Stimulated activated naive CD8-positive, alpha-beta T cell treated with anti-CD3 and anti-CD28 coated beads, Interleukin-15, Interleukin-2, amounts not matched to agents 100 U/mL and 50 U/mL, for 24 hours (primary cell): ENCODE measurements around the gene NR4A1.

ENCODE experiments used
- ATAC-seq: fragments of 150-1000 bp; cut with Tn5 transposase; one replicate; pipeline ENCODE4 v1.10.0; 2021
- DNase-seq: peaks from one replicate; pipeline ENCODE4 v3.0.0; 2021

Gene NR4A1

DNA sequence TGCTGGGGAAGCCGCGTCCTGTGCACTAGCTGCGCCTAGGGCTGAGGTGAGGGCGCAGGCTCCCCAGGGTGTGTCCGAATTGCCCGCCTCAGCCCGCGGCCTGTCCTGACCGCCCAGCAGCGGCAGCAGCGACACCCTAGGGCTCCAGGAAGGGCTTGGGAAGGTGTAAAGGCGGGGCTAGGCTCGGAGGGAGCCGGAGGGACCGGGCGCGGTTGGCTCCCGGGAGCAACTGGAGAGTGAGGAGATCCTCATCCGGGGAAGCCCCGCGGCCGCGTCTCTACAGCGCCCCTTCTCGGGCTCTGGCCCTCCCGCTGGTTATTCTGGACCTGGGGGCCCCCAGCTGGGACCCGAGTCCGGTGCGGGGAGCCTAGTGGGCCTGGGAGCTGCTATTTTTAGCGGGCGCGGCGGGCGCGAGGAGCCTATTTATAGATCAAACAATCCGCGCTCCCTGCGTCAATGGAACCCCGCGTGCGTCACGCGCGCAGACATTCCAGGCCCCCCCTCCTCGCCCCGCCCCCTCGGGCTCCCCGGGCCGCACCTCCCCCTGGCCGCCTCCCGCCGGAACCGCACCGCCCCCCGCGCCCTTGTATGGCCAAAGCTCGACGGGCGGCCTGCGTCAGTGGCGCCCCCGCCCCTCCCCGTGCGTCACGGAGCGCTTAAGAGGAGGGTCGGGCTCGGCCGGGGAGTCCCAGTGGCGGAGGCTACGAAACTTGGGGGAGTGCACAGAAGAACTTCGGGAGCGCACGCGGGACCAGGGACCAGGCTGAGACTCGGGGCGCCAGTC is at the start of gene NR4A1:
TSS of gene NR4A1 (plus strand) at position 685 of the 784 bp plus-strand sequence. CDS start 2,887 bp downstream, outside the sequence.
- ATAC-seq (peak; percentile 89), DNase-seq (peak; percentile 100)

DNA sequence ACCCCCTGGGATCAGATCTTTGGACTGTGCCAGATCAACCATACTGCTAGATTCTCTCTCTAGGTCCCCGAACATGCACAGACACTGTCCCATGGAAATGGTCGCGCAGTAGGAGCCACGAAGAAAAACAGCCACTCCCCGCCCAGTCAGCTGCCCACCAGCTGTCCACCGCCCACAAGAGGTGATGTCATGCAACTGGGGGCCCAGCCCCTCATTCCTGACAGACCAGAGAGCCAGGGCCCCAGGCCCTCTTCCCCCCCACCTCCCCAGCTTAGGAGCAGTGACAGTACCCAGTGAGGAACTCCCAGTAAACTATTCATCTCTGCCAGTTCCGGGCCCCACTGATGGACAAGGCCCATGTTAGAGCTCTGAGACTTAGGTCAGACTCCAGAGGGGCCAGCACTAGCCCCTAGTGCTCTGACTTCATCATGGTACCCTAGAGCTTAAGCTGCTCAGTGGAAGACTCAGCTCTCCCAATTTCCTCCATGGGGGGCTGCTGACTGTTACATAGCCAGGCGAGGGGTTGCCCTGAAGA is 48.2 kb upstream of the NR4A1 start:
- DNase-seq (no peak), ATAC-seq (no peak)

GRCh38 chr12:52003591-52003990 is 47.7 kb upstream of the NR4A1 start:
- ATAC-seq (no peak), DNase-seq (no peak)

- ATAC-seq (no peak), DNase-seq (peak; percentile 37)
These were observed 47.1 kb upstream of the NR4A1 start for GRCh38 chr12:52004042-52004648.

DNA sequence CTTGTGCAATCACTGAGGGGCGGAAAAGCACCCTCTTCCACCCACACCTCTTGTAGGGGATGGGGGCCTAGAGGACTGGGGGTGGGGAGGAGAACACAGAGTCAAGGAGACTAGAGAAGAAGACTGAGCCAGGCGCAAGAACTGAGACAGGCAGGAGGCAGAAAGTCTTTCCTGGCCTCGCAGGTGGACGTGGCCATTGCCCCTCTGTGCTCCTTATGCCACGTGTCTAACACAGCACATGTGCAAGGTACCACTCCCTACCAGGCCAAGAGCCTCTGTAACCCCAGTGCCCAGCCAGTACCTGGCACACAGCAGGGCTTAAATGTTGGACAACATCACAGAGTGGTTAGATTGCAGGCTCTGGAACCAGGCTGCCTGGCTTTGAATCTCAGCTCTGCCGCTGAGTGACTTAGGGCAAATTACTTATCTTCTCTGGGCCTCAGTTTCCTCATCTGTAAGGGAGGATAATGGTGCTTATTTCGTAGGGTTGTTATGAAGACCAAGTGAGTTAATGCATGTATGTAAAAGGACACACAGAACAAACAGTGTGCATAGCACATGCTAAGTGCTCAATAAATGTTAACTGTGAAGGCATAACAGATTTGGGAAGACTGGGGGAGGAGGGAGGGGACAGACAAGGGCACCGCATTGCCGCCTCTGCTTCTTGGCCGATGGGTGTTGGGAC is 45.9 kb upstream of the NR4A1 start:
- ATAC-seq (no peak), DNase-seq (no peak)

DNA sequence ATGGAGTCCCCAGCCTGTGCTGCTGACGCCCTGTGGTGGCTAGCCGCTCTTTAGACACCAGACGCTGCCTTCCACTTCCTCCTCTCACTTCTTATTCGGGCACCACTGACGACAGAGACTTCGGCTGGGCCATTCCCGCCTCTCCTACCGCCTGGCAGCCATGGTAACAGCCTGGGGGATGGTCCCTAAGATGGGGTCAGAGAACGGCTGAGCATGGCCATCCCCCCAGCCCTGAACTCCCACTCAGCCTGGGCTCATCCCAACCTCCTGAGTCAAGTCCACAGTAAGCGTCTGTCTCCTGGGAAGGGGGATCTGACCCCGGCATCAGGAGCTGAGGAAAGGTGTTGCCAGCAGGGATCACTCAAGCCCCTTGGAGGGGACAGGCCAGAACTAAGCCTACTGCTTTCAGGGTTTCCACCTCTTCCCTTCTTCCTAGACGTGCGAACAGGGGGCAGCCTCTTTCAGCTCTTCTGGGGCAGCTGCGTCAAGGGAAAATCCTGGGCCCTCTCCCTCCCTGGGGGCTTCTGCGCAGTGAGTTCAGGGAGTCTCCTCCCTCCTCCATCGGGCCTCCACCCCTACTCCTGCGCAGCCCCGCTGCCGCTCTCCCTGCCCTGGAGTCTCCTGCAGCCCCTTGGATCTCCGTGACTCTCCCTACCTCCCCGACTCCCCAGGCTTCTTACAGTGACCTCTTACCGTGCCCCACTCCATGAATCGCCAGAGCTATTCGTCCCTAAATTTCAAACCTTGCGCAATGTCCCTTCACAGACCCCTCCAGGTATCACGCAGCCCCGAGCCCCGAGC is 45.1 kb upstream of the NR4A1 start:
- ATAC-seq (peak; percentile 10), DNase-seq (peak; percentile 39)

GRCh38 chr12:52006726-52007157 is 44.5 kb upstream of the NR4A1 start, which contains the start of gene TAMALIN:
Gene TAMALIN, plus strand, starts transcription at chr12:52006946. Its CDS starts 74 bp downstream, at chr12:52007020.
- DNase-seq (peak; percentile 86), ATAC-seq (peak; percentile 76)

GRCh38 chr12:52007158-52007921 is 43.9 kb upstream of the NR4A1 start:
- DNase-seq = peak; percentile 60

DNA sequence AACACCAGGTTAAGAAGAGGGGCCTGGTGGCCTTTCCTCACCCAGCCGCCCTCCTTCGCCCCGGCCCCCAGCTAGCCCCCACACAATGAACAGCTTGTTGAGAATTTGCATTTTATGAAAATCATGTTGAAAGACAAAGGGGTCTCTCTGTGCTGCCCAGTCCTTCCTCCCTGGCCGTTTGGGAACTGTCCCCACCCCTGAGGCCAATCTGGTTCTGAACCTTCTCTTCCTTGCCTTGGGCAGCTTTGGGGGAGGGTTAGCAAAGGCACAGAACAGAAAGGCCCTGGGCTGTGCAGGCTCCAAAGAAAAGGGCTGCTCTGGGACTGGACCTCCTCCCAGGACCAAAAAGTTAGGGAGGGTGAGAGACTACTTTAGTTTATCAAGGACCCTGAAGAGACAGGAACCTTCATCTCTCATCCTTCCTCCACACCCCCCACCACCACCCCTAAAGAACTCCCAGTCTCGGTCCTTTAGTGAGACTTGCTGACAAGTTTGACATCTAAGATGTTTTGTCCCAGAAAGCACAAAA is 43.2 kb upstream of the NR4A1 start:
- DNase-seq = no peak
- no peak for ATAC-seq

More at GRCh38 chr12:52007158-52007921, 43.9 kb upstream of the NR4A1 start:
- ATAC-seq = peak; percentile 50

DNA sequence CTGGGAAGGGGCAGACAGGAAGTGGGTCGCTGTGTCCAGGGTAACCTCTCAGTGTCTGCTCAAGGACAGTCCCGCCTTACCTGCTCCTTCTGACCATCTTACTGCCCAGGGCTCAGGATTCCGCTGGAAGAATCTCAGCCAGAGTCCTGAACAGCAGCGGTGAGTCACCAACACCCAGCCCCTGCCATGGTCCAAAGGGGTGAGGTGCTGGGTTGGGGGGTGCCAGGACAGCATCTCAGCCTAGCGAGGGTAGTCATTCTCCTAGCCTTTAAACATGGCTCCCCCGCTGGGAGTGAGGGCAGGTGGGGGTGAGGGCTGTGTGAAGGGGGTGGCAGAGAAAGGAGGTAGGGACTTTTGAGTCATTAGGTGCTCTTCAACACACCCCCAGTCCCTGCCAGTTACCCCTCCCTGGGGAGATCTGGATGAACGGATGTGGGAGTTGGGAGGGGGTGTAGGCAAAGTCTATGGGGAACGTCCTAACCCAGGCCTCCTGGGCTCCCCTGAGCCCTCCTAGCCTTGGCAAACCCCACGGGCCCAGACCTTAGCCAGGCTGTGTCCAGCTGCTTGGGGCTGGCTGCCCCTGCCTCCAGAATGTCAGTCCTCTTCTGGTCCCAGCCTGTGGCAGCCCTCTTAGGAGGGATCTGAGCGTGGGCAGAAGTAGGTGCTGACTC is 42.0 kb upstream of the NR4A1 start:
- ATAC-seq (no peak), DNase-seq (no peak)

- no peak for ATAC-seq
- DNase-seq = no peak
These were observed 41.1 kb upstream of the NR4A1 start for GRCh38 chr12:52010152-52010622.

- no peak for DNase-seq
- no peak for ATAC-seq
These were observed 40.3 kb upstream of the NR4A1 start for GRCh38 chr12:52010692-52011601.

GRCh38 chr12:52011602-52012214 is 39.5 kb upstream of the NR4A1 start:
- DNase-seq (no peak), ATAC-seq (no peak)

DNA sequence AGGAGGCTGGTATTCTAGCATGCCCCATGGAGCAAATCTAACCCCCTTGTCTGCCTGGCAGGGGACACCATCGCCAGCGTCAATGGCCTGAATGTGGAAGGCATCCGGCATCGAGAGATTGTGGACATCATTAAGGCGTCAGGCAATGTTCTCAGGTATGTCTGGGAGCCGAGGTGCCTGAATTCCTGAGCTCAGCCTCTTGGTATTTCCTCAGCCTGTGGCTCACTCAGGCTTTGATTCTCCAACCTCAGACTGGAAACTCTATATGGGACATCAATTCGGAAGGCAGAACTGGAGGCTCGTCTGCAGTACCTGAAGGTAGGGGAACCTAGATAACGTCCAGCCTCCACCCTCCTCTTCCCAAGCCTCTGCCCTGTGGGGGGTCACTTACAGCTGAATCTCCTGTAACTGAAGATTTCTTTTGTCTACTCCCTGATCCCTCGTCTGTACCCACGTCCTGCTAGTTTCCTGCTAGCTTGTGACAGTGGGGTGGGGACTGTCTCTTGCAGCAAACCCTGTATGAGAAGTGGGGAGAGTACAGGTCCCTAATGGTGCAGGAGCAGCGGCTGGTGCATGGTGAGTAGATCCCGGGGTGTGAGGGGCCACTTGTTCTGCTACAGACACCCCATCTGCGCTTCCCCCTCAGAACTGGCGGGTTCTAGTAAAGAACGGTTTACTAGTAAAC is 37.5 kb upstream of the NR4A1 start:
- DNase-seq (no peak), ATAC-seq (no peak)

DNA sequence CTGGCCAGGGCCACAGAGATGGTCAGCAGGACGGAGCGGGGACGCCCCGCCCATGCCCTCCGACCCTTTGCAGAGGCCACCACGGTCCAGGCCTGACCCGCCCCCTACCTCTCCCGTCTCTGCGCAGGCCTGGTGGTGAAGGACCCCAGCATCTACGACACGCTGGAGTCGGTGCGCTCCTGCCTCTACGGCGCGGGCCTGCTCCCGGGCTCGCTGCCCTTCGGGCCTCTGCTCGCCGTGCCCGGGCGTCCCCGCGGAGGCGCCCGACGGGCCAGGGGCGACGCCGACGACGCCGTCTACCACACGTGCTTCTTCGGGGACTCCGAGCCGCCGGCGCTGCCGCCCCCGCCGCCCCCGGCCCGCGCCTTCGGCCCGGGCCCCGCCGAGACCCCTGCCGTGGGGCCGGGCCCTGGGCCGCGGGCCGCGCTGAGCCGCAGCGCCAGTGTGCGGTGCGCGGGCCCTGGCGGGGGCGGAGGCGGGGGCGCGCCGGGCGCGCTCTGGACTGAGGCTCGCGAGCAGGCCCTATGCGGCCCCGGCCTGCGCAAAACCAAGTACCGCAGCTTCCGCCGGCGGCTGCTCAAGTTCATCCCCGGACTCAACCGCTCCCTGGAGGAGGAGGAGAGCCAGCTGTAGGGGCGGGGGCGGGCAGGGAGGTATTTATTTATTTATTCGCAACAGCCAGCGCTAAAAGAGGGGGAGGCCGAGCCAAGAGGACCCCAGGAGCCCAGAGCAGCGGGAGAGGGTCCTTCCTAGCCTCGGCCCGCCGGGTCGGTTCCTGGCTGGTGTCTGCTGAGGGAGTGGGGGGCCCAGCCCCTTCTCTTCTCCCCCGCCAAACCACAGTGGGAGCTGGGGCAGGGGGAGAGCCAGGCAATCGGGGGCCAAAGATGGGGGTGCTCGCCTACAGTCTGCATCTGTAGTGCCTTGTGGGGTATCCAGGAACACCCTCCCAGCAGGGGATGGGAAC is 36.4 kb upstream of the NR4A1 start:
- DNase-seq (no peak), ATAC-seq (no peak)

DNA sequence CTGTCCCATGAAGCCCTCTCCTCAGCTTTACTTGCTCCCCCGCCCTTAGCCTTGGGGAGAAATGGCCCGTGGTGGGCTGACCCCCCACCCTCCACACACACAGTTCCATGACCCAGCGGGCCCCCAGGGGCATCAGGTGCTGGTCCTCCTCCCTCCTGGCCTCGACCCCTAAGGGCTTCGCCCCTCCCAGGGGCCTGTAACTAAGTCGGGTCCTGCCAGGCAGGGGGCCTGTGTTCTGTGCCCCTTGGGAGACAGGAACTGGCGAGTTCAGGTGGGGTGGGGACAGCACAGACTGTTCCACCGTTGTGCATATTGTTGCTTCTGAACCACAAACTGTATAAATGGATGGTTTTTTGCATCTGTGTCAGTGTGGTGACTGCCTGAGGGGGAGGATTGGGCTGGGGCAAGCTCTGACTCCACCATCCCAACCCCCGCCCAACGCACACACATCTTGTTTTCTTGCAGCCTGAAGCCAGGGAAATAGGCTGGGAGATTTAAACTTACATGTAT is 35.7 kb upstream of the NR4A1 start:
- DNase-seq (no peak), ATAC-seq (no peak)
